Uterus (tissue), 2 donors: ENCODE measurements around the gene ANXA3.

Experiments used
- POLR2A ChIP-seq, 2 donors: fragments of 450-650 bp; IDR thresholded peaks; one replicate each; pipeline ENCODE4 v1.6.1; 2016; ENCODE audit warnings: antibody characterized with exemption in 2 of 2, mild to moderate bottlenecking in 1 of 2, moderate library complexity in 1 of 2
- TF ChIP-seq, protein P1 (sequence below), 4 experiments: fragments of 200-600 bp in 2 of 4; fragments of 450-650 bp in 2 of 4; sonication (generic) in 2 of 4; IDR thresholded peaks; one replicate each; pipeline ENCODE4 v1.5.1; 2016 to 2019; ENCODE audit warnings: antibody characterized with exemption in 4 of 4, mild to moderate bottlenecking in 2 of 4, moderate library complexity in 1 of 4

DNA sequence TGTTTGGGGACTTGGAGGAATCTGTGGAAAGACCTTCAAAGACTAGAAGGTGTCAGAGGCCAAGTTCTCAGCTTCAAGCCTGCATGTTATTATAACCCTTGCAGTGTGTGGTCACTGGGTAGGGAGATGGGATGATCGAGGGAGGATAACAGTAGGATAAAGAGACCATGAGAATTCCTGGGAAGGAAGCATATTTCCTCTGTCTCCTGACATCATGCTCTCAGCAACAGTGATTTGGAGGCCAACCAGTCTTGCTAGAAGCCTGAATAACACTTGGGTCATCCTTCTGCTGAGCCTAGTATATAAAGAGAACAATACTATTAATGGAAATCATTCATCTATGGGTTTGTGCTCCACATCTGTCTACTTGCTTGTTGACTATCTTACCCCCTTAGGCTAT lies 40.9 kb upstream of the ANXA3 start:
- TF ChIP-seq POLR2A (IDR thresholded peaks at IDR 0.05): no peak
- TF ChIP-seq, protein P1, sequence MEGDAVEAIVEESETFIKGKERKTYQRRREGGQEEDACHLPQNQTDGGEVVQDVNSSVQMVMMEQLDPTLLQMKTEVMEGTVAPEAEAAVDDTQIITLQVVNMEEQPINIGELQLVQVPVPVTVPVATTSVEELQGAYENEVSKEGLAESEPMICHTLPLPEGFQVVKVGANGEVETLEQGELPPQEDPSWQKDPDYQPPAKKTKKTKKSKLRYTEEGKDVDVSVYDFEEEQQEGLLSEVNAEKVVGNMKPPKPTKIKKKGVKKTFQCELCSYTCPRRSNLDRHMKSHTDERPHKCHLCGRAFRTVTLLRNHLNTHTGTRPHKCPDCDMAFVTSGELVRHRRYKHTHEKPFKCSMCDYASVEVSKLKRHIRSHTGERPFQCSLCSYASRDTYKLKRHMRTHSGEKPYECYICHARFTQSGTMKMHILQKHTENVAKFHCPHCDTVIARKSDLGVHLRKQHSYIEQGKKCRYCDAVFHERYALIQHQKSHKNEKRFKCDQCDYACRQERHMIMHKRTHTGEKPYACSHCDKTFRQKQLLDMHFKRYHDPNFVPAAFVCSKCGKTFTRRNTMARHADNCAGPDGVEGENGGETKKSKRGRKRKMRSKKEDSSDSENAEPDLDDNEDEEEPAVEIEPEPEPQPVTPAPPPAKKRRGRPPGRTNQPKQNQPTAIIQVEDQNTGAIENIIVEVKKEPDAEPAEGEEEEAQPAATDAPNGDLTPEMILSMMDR (IDR thresholded peaks at IDR 0.05): no peak
